CD4-positive, alpha-beta memory T cell (primary cell): ENCODE measurements around the gene ELMO1. TPM values are rescaled to one million over a fixed set of nuclear protein-coding genes. Genes with fewer than 3 reads are reported as not detected.

Experiments
- CTCF ChIA-PET: fragments of 350-600 bp; sonication (Branson Sonifier 250); formaldehyde crosslinking; loops from one replicate; lab custom pipeline; 2021; ENCODE audit warnings: inconsistent platforms; ENCODE audit not compliant: partially characterized antibody; lab: Charles Lee
- POLR2A ChIA-PET: fragments of 350-600 bp; sonication (Branson Sonifier 250); formaldehyde crosslinking; loops from one replicate; lab custom pipeline; 2021; ENCODE audit not compliant: partially characterized antibody; lab: Charles Lee
- DNase-seq, 5 donors: peaks; one replicate each; pipeline versions ENCODE4 v3.0.0 to v3.0.0-alpha.2; 2020 to 2022; ENCODE audit warnings: mixed read lengths in 1 of 5
- H3K27ac ChIP-seq: one replicate; pipeline ENCODE4 v1.7.0; 2013; ENCODE audit warnings: low read depth, low read length
- H3K27me3 ChIP-seq: 2 replicates; pipeline ENCODE4 v1.7.0; 2013; ENCODE audit warnings: mild to moderate bottlenecking, low read length, moderate library complexity; ENCODE audit not compliant: insufficient read depth
- H3K36me3 ChIP-seq: 2 replicates; pipeline ENCODE4 v1.7.0; 2013; ENCODE audit warnings: mild to moderate bottlenecking, low read length, moderate library complexity; ENCODE audit not compliant: insufficient read depth
- H3K4me1 ChIP-seq: 2 replicates; pipeline ENCODE4 v1.7.0; 2013; ENCODE audit warnings: mild to moderate bottlenecking, low read length, moderate library complexity; ENCODE audit not compliant: insufficient read depth
- H3K4me3 ChIP-seq, 2 donors: one replicate each; pipeline ENCODE4 v1.7.0; 2013; ENCODE audit warnings: low read length in 2 of 2, mild to moderate bottlenecking in 1 of 2
- H3K9me3 ChIP-seq, 2 donors: one replicate each; pipeline ENCODE4 v1.7.0; 2013; ENCODE audit warnings: low read length in 2 of 2, control low read depth in 1 of 2; ENCODE audit not compliant: control insufficient read depth in 1 of 2
- H3K27ac Mint-ChIP-seq, 7 donors: one replicate each; pipeline ENCODE4 v1.8.0; 2020 to 2021; ENCODE audit warnings: mixed read lengths in 7 of 7, mild to moderate bottlenecking in 6 of 7, inconsistent platforms in 3 of 7, moderate library complexity in 3 of 7
- H3K27me3 Mint-ChIP-seq, 2 donors: one replicate each; pipeline ENCODE4 v1.8.0; 2020 to 2021; ENCODE audit warnings: mixed read lengths in 2 of 2
- H3K36me3 Mint-ChIP-seq, 2 donors: one replicate each; pipeline ENCODE4 v1.8.0; 2020 to 2021; ENCODE audit warnings: mixed read lengths in 2 of 2, inconsistent platforms in 1 of 2, mild to moderate bottlenecking in 1 of 2
- H3K4me1 Mint-ChIP-seq, 4 donors: one replicate each; pipeline ENCODE4 v1.8.0; 2020 to 2021; ENCODE audit warnings: mixed read lengths in 4 of 4, mild to moderate bottlenecking in 1 of 4
- H3K4me3 Mint-ChIP-seq, 8 donors: one replicate each; pipeline ENCODE4 v1.8.0; 2020 to 2021; ENCODE audit warnings: mixed read lengths in 8 of 8, mild to moderate bottlenecking in 7 of 8, moderate library complexity in 6 of 8, inconsistent platforms in 3 of 8
- H3K9me3 Mint-ChIP-seq, 8 donors: one replicate each; pipeline ENCODE4 v1.8.0; 2020 to 2021; ENCODE audit warnings: mixed read lengths in 8 of 8, mild to moderate bottlenecking in 5 of 8, inconsistent platforms in 3 of 8, moderate library complexity in 1 of 8
- intact Hi-C: fragments of 100-400 bp; cut with micrococcal nuclease; formaldehyde crosslinking; loops from one replicate; pipeline ENCODE4 v1.15.1; 2023
- polyA plus RNA-seq, 2 donors: library from polyadenylated mRNA; unstranded; fragments of 300-500 nt; fragmentation: Illumina TruSeq; gene quantifications; one replicate each; pipeline ENCODE4 v1.2.3, GENCODE V29; 2021
- total RNA-seq, 2 experiments: library from RNA; stranded (reverse); gene quantifications; one replicate each; pipeline ENCODE4 v1.2.3, GENCODE V29; 2021

ELMO1 gene
- total and polyA plus RNA-seq, 4 experiments from 2014 or later: 45.1 to 131 (median 111) TPM

- H3K9me3 Mint-ChIP-seq: no peaks in the 10 kb centered on the region
- POLR2A ChIA-PET: interaction anchor here (0.8 to 1.5 kb wide), 2 partner anchors 12 to 27 kb away, joined by 4 read pairs; partner anchors contain the start of gene ELMO1
- intact Hi-C loops: no loop called here
- no peaks in the 10 kb centered on the region for H3K27me3 ChIP-seq
- H3K27ac Mint-ChIP-seq: peak overlapping the region in 5 of 7 donors; percentile 24 to 57 (median 40)
- H3K27me3 Mint-ChIP-seq: no peaks in the 10 kb centered on the region
- DNase-seq: no peak
- H3K36me3 Mint-ChIP-seq: peaks cover 0 to 3% of the 10 kb centered on the region in 2 donors
- no peak overlapping the region for H3K27ac ChIP-seq
- peaks cover 32% of the 10 kb centered on the region for H3K4me1 ChIP-seq
- no peak overlapping the region for H3K4me3 ChIP-seq
- H3K4me1 Mint-ChIP-seq: peaks cover 43 to 67% (median 47%) of the 10 kb centered on the region in 4 donors
- peak overlapping the region in 1 of 8 donors; percentile 20 for H3K4me3 Mint-ChIP-seq
- CTCF ChIA-PET: no interaction called here
- no peaks in the 10 kb centered on the region for H3K9me3 ChIP-seq
- no peaks in the 10 kb centered on the region for H3K36me3 ChIP-seq
These were observed 27.5 kb downstream of the ELMO1 start for GRCh38 chr7:37420946-37421695.

- Histone ChIP-seq H3K36me3 (no peaks in the 10 kb centered on the region), H3K4me1 (peaks cover 32% of the 10 kb centered on the region), H3K27ac (no peak overlapping the region), H3K4me3 (no peak overlapping the region), H3K27me3 (no peaks in the 10 kb centered on the region), H3K9me3 (no peaks in the 10 kb centered on the region)
- no peak overlapping the region for H3K4me3 Mint-ChIP-seq
- H3K27ac Mint-ChIP-seq: peak overlapping the region in 5 of 7 donors; percentile 4 to 60 (median 44)
- H3K4me1 Mint-ChIP-seq: peaks cover 43 to 59% (median 51%) of the 10 kb centered on the region in 4 donors
- H3K36me3 Mint-ChIP-seq: peaks cover 6 to 8% of the 10 kb centered on the region in 2 donors
- H3K27me3 Mint-ChIP-seq: no peaks in the 10 kb centered on the region
- no peaks in the 10 kb centered on the region for H3K9me3 Mint-ChIP-seq
- ChIA-PET POLR2A (interaction anchor here (11.3 kb wide), 1 partner anchor 27 kb away, joined by 98 read pairs; the partner anchor contains the start of gene ELMO1), CTCF (no interaction called here)
- intact Hi-C loops: no loop called here
- DNase-seq: no peak
These were observed 29.2 kb downstream of the ELMO1 start for GRCh38 chr7:37419496-37419895.

DNA sequence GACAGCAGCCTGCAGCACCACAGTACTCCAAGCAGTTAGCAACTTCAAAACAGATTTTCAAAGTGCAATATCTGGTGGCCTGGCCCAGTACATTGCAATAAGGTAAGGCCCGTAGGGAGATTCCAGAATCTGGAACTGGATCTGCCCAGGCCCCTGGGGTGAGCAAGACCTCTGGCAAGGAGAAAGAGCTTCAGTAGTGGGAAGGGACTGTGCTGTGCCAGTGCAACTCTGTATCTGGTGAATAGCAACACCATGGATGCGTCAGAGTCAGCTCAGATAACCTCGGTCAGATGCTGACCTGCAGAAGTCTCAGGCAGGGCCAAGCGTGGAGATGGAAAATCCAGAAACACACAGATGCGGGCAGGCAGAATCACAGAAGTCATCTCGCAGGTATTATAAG is 30.3 kb downstream of the ELMO1 start:
- CTCF ChIA-PET: interaction anchor here (1.1 to 1.3 kb wide), 2 partner anchors 28 to 31 kb away, joined by 4 read pairs; no protein-coding TSS in a partner anchor
- DNase-seq: no peak
- Histone ChIP-seq H3K27me3 (no peaks in the 10 kb centered on the region), H3K9me3 (no peaks in the 10 kb centered on the region), H3K4me1 (peaks cover 32% of the 10 kb centered on the region), H3K27ac (no peak overlapping the region), H3K36me3 (no peaks in the 10 kb centered on the region), H3K4me3 (no peak overlapping the region)
- Mint-ChIP-seq H3K27me3 (no peaks in the 10 kb centered on the region), H3K4me1 (peaks cover 43 to 53% (median 50%) of the 10 kb centered on the region in 4 donors), H3K4me3 (peak overlapping the region in 4 of 8 donors; percentile 5 to 50 (median 29)), H3K27ac (peak overlapping the region in 4 of 7 donors; percentile 25 to 58 (median 49)), H3K36me3 (peaks cover 6 to 13% of the 10 kb centered on the region in 2 donors), H3K9me3 (no peaks in the 10 kb centered on the region)
- POLR2A ChIA-PET: interaction anchor here (1.2 to 11.3 kb wide), 4 partner anchors 10 to 29 kb away, joined by 3 to 98 read pairs (median 5); partner anchors contain the start of gene ELMO1
- intact Hi-C loops: no loop called here

- Mint-ChIP-seq H3K4me3 (peak overlapping the region in 4 of 8 donors; percentile 11 to 43 (median 27)), H3K4me1 (peaks cover 49 to 64% (median 58%) of the 10 kb centered on the region in 4 donors), H3K36me3 (peaks cover 12 to 13% of the 10 kb centered on the region in 2 donors), H3K9me3 (peaks cover 0 to 2% (median 0%) of the 10 kb centered on the region in 8 donors), H3K27me3 (no peaks in the 10 kb centered on the region), H3K27ac (peak overlapping the region in 3 of 7 donors; percentile 7 to 55 (median 47))
- Histone ChIP-seq H3K9me3 (no peaks in the 10 kb centered on the region), H3K27me3 (no peaks in the 10 kb centered on the region), H3K27ac (no peak overlapping the region), H3K4me3 (no peak overlapping the region), H3K36me3 (no peaks in the 10 kb centered on the region), H3K4me1 (peaks cover 35% of the 10 kb centered on the region)
- CTCF ChIA-PET: interaction anchor here (1.3 kb wide), 1 partner anchor 29 kb away, joined by 4 read pairs; no protein-coding TSS in a partner anchor
- no peak for DNase-seq
- intact Hi-C loops: no loop called here
- POLR2A ChIA-PET: interaction anchor here (11.3 kb wide), 1 partner anchor 30 kb away, joined by 98 read pairs; the partner anchor contains the start of gene ELMO1
These were observed 31.6 kb downstream of the ELMO1 start for GRCh38 chr7:37417107-37417474.

- Histone ChIP-seq H3K9me3 (no peaks in the 10 kb centered on the region), H3K4me3 (no peak overlapping the region), H3K27me3 (no peaks in the 10 kb centered on the region), H3K4me1 (peaks cover 35% of the 10 kb centered on the region), H3K27ac (no peak overlapping the region), H3K36me3 (no peaks in the 10 kb centered on the region)
- Mint-ChIP-seq H3K4me1 (peaks cover 50 to 64% (median 59%) of the 10 kb centered on the region in 4 donors), H3K36me3 (peaks cover 12 to 13% of the 10 kb centered on the region in 2 donors), H3K9me3 (peaks cover 0 to 2% (median 0%) of the 10 kb centered on the region in 8 donors), H3K27ac (peak overlapping the region in 3 of 7 donors; percentile 38 to 58 (median 47)), H3K27me3 (no peaks in the 10 kb centered on the region), H3K4me3 (peak overlapping the region in 3 of 8 donors; percentile 25 to 43 (median 29))
- intact Hi-C loops: no loop called here
- DNase-seq: no peak
- ChIA-PET POLR2A (interaction anchor here (11.3 kb wide), 1 partner anchor 30 kb away, joined by 98 read pairs; the partner anchor contains the start of gene ELMO1), CTCF (interaction anchor here (1.6 kb wide), 1 partner anchor 32 kb away, joined by 4 read pairs; the partner anchor contains the start of gene ELMO1)
These were observed 32.1 kb downstream of the ELMO1 start for GRCh38 chr7:37416378-37417106.

GRCh38 chr7:37415629-37416028 is 33.0 kb downstream of the ELMO1 start:
- H3K4me1 Mint-ChIP-seq: peaks cover 49 to 64% (median 58%) of the 10 kb centered on the region in 4 donors
- H3K27me3 Mint-ChIP-seq: no peaks in the 10 kb centered on the region
- H3K9me3 ChIP-seq: no peaks in the 10 kb centered on the region
- H3K4me1 ChIP-seq: peaks cover 37% of the 10 kb centered on the region
- H3K36me3 Mint-ChIP-seq: peaks cover 12 to 13% of the 10 kb centered on the region in 2 donors
- no peak overlapping the region for H3K4me3 Mint-ChIP-seq
- peaks cover 0 to 2% (median 0%) of the 10 kb centered on the region in 8 donors for H3K9me3 Mint-ChIP-seq
- H3K4me3 ChIP-seq: no peak overlapping the region
- H3K27me3 ChIP-seq: no peaks in the 10 kb centered on the region
- CTCF ChIA-PET: interaction anchor here (0.9 to 1.6 kb wide), 2 partner anchors 10 to 33 kb away, joined by 3 to 4 read pairs; partner anchors contain the start of gene ELMO1
- POLR2A ChIA-PET: interaction anchor here (11.3 kb wide), 1 partner anchor 31 kb away, joined by 98 read pairs; the partner anchor contains the start of gene ELMO1
- intact Hi-C loops: no loop called here
- H3K36me3 ChIP-seq: no peaks in the 10 kb centered on the region
- peak overlapping the region in 1 of 7 donors; percentile 48 for H3K27ac Mint-ChIP-seq
- no peak overlapping the region for H3K27ac ChIP-seq
- no peak for DNase-seq
